PFSK-1 (cell line): ENCODE data around the gene SEMA4B.

ENCODE experiments used
- FOXP2 ChIP-seq: optimal IDR thresholded peaks from 2 replicates; pipeline ENCODE3; 2011; ENCODE audit warnings: borderline replicate concordance, control low read depth, inconsistent platforms; ENCODE audit not compliant: insufficient read depth; ENCODE audit errors: extremely low read length, extremely low read depth
- POLR2AphosphoS5 ChIP-seq: IDR thresholded peaks from 2 replicates; pipeline ENCODE4 v1.6.1; 2012; ENCODE audit warnings: low read depth, mild to moderate bottlenecking, control low read depth, low read length, moderate library complexity
- SIN3A ChIP-seq: IDR thresholded peaks from 2 replicates; pipeline ENCODE4 v1.6.1; 2012; ENCODE audit warnings: mild to moderate bottlenecking, low read length, moderate library complexity, borderline replicate concordance; ENCODE audit not compliant: insufficient read depth
- TAF1 ChIP-seq: IDR thresholded peaks from 2 replicates; pipeline ENCODE4 v1.6.1; 2012; ENCODE audit warnings: low read length, control low read depth, borderline replicate concordance; ENCODE audit not compliant: insufficient read depth
- TF ChIP-seq, protein P1 (sequence below), 2 experiments: IDR thresholded peaks; 2 replicates each; pipeline versions ENCODE4 v1.6.1 to v1.8.0; 2011 to 2012; ENCODE audit warnings: low read depth in 2 of 2, low read length in 2 of 2, control low read depth in 1 of 2, inconsistent platforms in 1 of 2, mild to moderate bottlenecking in 1 of 2, moderate library complexity in 1 of 2; ENCODE audit not compliant: insufficient read depth in 1 of 2

SEMA4B gene

DNA sequence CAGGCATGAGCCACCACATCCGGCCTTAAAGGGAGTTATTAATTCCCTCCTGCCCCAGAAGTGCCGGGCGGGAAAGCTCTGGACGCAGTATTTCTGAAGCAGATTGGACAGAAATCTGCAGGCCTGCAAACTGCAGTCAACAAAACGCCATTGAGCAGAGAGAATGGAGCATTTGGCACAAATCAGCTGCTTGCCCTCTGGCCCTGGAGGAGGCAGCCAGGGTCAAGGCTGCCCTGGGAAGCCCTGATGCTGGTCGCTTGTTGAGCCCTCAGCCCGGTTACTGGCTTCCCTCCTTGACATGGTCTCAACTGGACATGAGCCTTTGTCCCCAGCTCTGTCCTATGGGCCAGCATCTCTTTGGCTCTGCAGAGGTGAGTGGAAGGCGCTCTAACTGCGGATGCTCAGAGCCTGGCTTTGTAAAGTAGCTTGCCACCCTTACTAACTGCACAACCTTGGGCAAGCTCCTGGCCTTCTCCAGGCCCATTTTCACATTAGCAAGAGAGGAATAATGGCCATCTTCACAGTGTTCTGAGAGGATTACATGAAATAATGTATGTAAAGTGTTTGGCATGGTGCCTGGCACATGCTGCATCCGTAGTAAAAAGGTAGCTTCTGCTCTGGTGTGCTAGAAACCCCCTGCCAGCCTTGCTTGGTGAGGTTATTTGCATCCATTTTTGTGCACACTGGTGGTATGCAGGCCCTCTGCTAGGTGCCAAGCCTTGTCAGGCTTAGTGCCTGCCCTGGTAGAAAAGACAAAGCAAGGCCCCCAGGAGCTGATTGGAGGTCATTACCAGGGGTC, 4.1 kb downstream of the SEMA4B start:
- TF ChIP-seq FOXP2 (no peak), SIN3A (no peak), TAF1 (no peak), POLR2AphosphoS5 (no peak)
- TF ChIP-seq, protein P1, sequence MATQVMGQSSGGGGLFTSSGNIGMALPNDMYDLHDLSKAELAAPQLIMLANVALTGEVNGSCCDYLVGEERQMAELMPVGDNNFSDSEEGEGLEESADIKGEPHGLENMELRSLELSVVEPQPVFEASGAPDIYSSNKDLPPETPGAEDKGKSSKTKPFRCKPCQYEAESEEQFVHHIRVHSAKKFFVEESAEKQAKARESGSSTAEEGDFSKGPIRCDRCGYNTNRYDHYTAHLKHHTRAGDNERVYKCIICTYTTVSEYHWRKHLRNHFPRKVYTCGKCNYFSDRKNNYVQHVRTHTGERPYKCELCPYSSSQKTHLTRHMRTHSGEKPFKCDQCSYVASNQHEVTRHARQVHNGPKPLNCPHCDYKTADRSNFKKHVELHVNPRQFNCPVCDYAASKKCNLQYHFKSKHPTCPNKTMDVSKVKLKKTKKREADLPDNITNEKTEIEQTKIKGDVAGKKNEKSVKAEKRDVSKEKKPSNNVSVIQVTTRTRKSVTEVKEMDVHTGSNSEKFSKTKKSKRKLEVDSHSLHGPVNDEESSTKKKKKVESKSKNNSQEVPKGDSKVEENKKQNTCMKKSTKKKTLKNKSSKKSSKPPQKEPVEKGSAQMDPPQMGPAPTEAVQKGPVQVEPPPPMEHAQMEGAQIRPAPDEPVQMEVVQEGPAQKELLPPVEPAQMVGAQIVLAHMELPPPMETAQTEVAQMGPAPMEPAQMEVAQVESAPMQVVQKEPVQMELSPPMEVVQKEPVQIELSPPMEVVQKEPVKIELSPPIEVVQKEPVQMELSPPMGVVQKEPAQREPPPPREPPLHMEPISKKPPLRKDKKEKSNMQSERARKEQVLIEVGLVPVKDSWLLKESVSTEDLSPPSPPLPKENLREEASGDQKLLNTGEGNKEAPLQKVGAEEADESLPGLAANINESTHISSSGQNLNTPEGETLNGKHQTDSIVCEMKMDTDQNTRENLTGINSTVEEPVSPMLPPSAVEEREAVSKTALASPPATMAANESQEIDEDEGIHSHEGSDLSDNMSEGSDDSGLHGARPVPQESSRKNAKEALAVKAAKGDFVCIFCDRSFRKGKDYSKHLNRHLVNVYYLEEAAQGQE (IDR thresholded peaks at IDR 0.05; ENCODE audit: insufficient read depth in 1 of 2, low read depth in 2 of 2, low read length in 2 of 2) = no peak

DNA sequence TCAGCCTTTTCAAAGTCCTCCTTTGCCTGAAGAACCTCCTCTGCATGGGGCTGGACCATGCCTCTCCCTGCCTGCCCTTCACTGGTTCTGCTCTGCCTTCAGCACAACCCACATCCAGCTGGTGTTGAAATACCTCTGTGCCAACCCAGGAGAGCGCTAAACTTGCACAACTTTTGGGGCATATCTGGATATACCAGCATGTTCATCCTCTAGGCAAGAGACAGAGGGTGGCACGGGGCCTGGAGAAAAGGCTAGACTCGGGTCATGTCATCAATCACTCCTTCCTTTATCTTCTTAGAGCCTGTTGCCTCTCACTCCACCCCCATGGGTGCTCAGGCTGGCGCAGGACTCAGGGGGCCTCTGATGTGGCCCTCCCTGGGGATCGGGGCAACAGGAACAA, 4.8 kb downstream of the SEMA4B start:
- TF ChIP-seq TAF1 (no peak), SIN3A (no peak), FOXP2 (no peak), POLR2AphosphoS5 (no peak)
- TF ChIP-seq, protein P1 (IDR thresholded peaks at IDR 0.05; ENCODE audit: insufficient read depth in 1 of 2, low read depth in 2 of 2, low read length in 2 of 2) = no peak

DNA sequence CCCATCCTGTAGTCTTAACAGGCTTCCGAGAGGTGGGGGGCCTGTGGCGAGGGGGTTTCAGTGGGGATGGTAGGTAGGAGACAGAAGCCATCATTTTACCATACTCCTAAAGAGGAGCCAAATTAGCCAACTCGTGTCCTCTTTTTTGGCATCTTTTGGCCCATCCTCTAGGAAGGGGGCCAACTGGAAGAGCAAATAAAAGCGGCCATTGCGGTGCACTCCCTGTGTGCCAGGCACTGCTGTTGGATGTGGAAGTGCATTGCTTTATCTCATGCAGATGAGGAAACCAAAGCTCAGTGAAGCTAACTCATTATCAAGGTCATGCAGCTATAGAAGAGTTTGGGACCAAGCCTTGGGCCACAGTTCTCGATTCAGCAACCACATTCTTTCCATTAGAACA, 6.1 kb downstream of the SEMA4B start:
- no peak for TF ChIP-seq TAF1
- TF ChIP-seq, protein P1 (IDR thresholded peaks at IDR 0.05; ENCODE audit: insufficient read depth in 1 of 2, low read depth in 2 of 2, low read length in 2 of 2) = no peak
- no peak for TF ChIP-seq SIN3A
- TF ChIP-seq POLR2AphosphoS5 = no peak

DNA sequence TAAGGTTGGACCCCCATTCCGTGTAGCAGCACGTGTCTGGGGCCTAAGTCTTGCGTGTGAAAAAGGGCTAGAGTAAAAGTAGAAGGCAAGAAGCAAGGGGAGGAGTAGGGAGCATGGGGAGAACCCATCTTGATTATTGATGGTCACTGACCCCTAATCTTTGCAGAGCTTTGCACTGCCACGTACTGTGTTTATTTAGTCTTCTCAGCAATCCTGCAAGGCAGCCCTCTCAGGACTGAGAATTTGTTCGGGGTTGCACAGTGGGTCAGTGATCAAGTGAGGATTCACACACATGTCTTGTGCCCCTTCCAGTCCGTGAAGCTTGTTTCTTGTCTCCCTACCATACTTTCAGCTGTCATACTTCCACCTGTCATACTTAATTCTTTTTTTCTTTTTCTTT, 7.2 kb downstream of the SEMA4B start:
- TF ChIP-seq, protein P1 (IDR thresholded peaks at IDR 0.05; ENCODE audit: insufficient read depth in 1 of 2, low read depth in 2 of 2, low read length in 2 of 2) = no peak
- no peak for TF ChIP-seq POLR2AphosphoS5

DNA sequence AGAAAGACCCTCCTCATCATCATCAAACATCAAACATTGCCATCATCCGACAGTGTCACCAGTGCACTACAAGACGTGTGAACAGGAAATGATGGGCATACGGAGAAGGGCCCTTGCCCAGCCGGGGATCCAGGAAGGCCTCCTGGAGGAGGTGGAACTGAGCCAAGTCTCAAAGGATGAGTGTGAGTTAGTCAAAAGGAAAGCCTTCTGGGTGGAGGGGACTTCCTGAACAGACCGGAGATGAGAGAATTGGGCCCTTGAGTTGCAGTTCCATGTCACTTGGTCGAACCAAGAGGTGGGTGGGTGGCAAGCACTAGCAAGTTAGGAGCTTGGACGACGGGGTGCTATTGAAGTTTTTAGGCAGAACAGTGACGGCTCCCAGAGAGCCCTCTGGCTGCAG, 8.5 kb downstream of the SEMA4B start:
- TF ChIP-seq SIN3A = no peak
- TF ChIP-seq POLR2AphosphoS5 = no peak
- no peak for TF ChIP-seq TAF1
- TF ChIP-seq FOXP2 = no peak
- TF ChIP-seq, protein P1 (IDR thresholded peaks at IDR 0.05; ENCODE audit: insufficient read depth in 1 of 2, low read depth in 2 of 2, low read length in 2 of 2) = no peak
